Putamen (tissue), 1 donor: ENCODE data around the gene VWC2L.

Experiments
- DNase-seq: peaks from one replicate; pipeline ENCODE4 v3.0.0-alpha.2; 2016; ENCODE audit warnings: low spot score

Gene VWC2L

GRCh38 chr2:214542295-214542694 is 131.4 kb downstream of the VWC2L start:
- DNase-seq, result no peak

GRCh38 chr2:214542866-214543265 is 132.0 kb downstream of the VWC2L start:
- DNase-seq, result no peak

GRCh38 chr2:214543386-214543955 is 132.6 kb downstream of the VWC2L start:
- DNase-seq, result no peak

GRCh38 chr2:214545898-214546542 is 135.2 kb downstream of the VWC2L start:
- DNase-seq, result no peak

- DNase-seq, result no peak
These were observed 137.1 kb downstream of the VWC2L start for GRCh38 chr2:214547931-214548330.

- no peak for DNase-seq
These were observed 139.1 kb downstream of the VWC2L start for GRCh38 chr2:214549946-214550345.

GRCh38 chr2:214550786-214551185 is 139.9 kb downstream of the VWC2L start:
- DNase-seq, result no peak

GRCh38 chr2:214557884-214558283 is 147.0 kb downstream of the VWC2L start:
- no peak for DNase-seq

GRCh38 chr2:214558341-214558740 is 147.5 kb downstream of the VWC2L start:
- DNase-seq, result no peak

- no peak for DNase-seq
These were observed 149.3 kb downstream of the VWC2L start for GRCh38 chr2:214560176-214560575.

- DNase-seq, result no peak
These were observed 149.8 kb downstream of the VWC2L start for GRCh38 chr2:214560618-214561190.

- DNase-seq, result no peak
These were observed 154.4 kb downstream of the VWC2L start for GRCh38 chr2:214565246-214565645.

GRCh38 chr2:214566457-214566856 is 155.6 kb downstream of the VWC2L start:
- no peak for DNase-seq

- DNase-seq, result no peak
These were observed 158.7 kb downstream of the VWC2L start for GRCh38 chr2:214569419-214570035.

GRCh38 chr2:214574084-214574781 is 163.4 kb downstream of the VWC2L start:
- DNase-seq, result no peak

GRCh38 chr2:214575030-214575429 is 164.2 kb downstream of the VWC2L start:
- DNase-seq, result peak; percentile 91

GRCh38 chr2:214575465-214575864 is 164.6 kb downstream of the VWC2L start:
- DNase-seq, result peak; percentile 31

GRCh38 chr2:214577769-214578168 is 166.9 kb downstream of the VWC2L start:
- DNase-seq, result no peak

- no peak for DNase-seq
These were observed 167.6 kb downstream of the VWC2L start for GRCh38 chr2:214578442-214578841.

GRCh38 chr2:214579035-214579434 is 168.2 kb downstream of the VWC2L start:
- DNase-seq, result no peak

GRCh38 chr2:214587442-214587841 is 176.6 kb downstream of the VWC2L start:
- no peak for DNase-seq

GRCh38 chr2:214591366-214591765 is 180.5 kb downstream of the VWC2L start:
- no peak for DNase-seq

GRCh38 chr2:214592011-214592410 is 181.2 kb downstream of the VWC2L start:
- DNase-seq, result no peak
